ENCODE measurements around the gene VMO1. TPM values are rescaled to one million over a fixed set of nuclear protein-coding genes. Genes with fewer than 3 reads are reported as not detected.
"Not testable (repeated sequence)": the region's sequence is repeated elsewhere in the genome, so short reads cannot be mapped to it uniquely, and the experiment has no call there.

VMO1 gene
- 1.0 TPM in 1 of 2 replicates, not detected in the other for total RNA-seq (2012; rRNA removed)

DNA sequence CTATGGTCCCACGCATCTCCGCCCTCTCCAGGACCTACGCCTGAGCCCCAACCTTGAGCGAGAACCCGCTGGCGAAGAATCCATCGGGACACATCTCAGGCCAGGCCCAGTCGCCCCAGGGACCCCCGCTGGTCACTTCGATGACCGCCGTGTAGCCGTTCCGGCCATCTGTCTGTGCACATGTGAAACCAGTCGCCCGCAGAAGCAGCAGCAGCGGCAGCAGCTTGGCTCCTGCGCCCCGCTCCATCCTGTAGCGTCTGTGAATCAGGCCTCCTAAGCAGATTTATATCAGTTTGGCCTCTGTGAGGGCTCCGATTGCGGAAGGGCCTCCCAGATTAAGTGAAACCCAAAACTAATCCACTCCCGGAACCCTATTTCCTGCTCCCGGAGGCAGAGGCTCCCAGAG lies at the start of gene VMO1:
Gene VMO1 (minus strand): TSS at position 259 of the 406 bp plus-strand sequence. CDS start 12 bp downstream, at position 247.
- no peaks in the 10 kb centered on the region for H3K9me3 ChIP-seq (replicated peaks; ENCODE audit: low read length)
- H3K36me3 ChIP-seq (ENCODE audit: insufficient read depth, low read length), result no peaks in the 10 kb centered on the region
- peaks cover 29% of the 10 kb centered on the region for H3K27me3 ChIP-seq (ENCODE audit: control insufficient read depth, insufficient read depth, low read length)
- peaks cover 27% of the 10 kb centered on the region for H3K4me1 ChIP-seq (ENCODE audit: control insufficient read depth, insufficient read depth, low read length)
- H3K4me2 ChIP-seq (ENCODE audit: low read length), result peak within 1 kb of the TSS; percentile 67
- H3K4me3 ChIP-seq (ENCODE audit: low read length), result peak within 1 kb of the TSS; percentile 36
- H3K9ac ChIP-seq (ENCODE audit: low read depth, low read length), result no peak within 1 kb of the TSS

DNA sequence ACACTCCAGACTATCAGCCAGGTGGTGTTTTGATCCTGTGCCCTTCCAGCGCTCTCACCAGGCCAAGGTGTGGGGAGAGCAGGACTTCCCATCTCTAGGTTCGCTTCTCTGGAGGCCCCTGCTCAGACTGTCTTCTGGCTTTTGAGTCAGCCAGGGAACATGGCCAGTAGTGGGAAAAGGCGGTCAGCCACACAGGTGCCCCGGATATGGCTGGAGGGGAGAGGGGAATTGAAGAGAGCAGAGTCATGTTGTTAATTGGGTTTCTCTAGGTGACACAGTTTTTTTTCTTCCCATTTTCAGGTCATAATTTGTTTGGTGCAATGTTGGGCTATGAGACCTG lies 48.5 kb upstream of the VMO1 start:
- peaks cover 13% of the 10 kb centered on the region for H3K4me1 ChIP-seq (ENCODE audit: control insufficient read depth, insufficient read depth, low read length)
- H3K4me3 ChIP-seq (ENCODE audit: low read length), result peak overlapping the region; percentile 90
- no peaks in the 10 kb centered on the region for H3K9me3 ChIP-seq (replicated peaks; ENCODE audit: low read length)
- peak overlapping the region; percentile 88 for H3K9ac ChIP-seq (ENCODE audit: low read depth, low read length)
- peaks cover 11% of the 10 kb centered on the region for H3K36me3 ChIP-seq (ENCODE audit: insufficient read depth, low read length)
- peak overlapping the region; percentile 97 for H3K4me2 ChIP-seq (ENCODE audit: low read length)
- no peaks in the 10 kb centered on the region for H3K27me3 ChIP-seq (ENCODE audit: control insufficient read depth, insufficient read depth, low read length)

DNA sequence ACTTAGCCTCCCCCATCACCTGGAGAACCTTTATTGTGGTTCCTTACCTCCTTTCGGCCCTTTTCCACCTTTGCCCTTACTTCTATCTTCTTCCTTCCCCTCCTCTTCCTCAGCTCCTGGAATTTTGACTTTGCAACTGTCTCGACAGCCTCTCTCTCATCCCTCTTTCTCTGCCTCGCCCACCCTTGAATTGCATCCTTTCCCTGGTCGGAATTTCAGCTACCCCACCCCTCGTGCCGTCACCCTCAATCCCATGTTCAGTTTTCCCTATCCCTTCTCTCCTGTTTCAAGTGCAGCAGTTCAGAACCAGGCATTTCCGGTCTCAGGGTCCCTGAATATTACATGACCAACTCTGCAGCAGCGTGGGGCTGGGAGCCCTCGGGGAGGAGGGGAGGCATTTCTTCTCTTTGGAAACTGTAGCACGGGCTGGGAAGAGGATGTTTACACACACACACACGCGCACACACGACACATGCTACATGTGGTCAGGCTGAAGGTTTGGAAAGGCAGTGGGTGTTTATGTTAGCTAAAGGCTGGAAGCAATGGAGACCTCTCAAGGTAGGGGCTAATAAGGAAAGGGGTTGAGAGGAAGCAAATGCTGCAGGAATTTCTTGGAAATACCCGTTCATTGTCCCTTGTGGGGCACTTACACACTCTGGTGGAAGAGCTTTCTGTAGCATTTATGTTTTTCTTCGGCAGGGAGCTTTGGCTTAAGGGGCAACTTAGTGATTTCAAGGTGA lies 47.9 kb upstream of the VMO1 start:
- Histone ChIP-seq H3K4me2 (ENCODE audit: low read length) (peak overlapping the region; percentile 97), H3K4me3 (ENCODE audit: low read length) (peak overlapping the region; percentile 90), H3K9me3 (replicated peaks; ENCODE audit: low read length) (no peaks in the 10 kb centered on the region), H3K9ac (ENCODE audit: low read depth, low read length) (peak overlapping the region; percentile 88), H3K4me1 (ENCODE audit: control insufficient read depth, insufficient read depth, low read length) (peaks cover 13% of the 10 kb centered on the region), H3K27me3 (ENCODE audit: control insufficient read depth, insufficient read depth, low read length) (no peaks in the 10 kb centered on the region), H3K36me3 (ENCODE audit: insufficient read depth, low read length) (peaks cover 11% of the 10 kb centered on the region)

- Histone ChIP-seq H3K4me2 (ENCODE audit: low read length) (peak within 1 kb of the TSS; percentile 97), H3K9me3 (replicated peaks; ENCODE audit: low read length) (no peaks in the 10 kb centered on the region), H3K36me3 (ENCODE audit: insufficient read depth, low read length) (peaks cover 7% of the 10 kb centered on the region)
Measured at GRCh38 chr17:4833178-4833940, 47.2 kb upstream of the VMO1 start, which contains the start of gene MINK1. MINK1 (plus strand) TSS chr17:4833340; CDS start chr17:4833584, 244 bp downstream.

GRCh38 chr17:4832829-4833177 lies 46.6 kb upstream of the VMO1 start:
- Histone ChIP-seq H3K4me1 (ENCODE audit: control insufficient read depth, insufficient read depth, low read length) (peaks cover 13% of the 10 kb centered on the region), H3K4me3 (ENCODE audit: low read length) (peak overlapping the region; percentile 90), H3K4me2 (ENCODE audit: low read length) (peak overlapping the region; percentile 97), H3K9ac (ENCODE audit: low read depth, low read length) (peak overlapping the region; percentile 88)
- H3K36me3 ChIP-seq (ENCODE audit: insufficient read depth, low read length); H3K9me3 ChIP-seq (replicated peaks; ENCODE audit: low read length); H3K27me3 ChIP-seq (ENCODE audit: control insufficient read depth, insufficient read depth, low read length): not testable (repeated sequence)

More at GRCh38 chr17:4833178-4833940, 47.2 kb upstream of the VMO1 start, which contains the start of gene MINK1:
- peaks cover 13% of the 10 kb centered on the region for H3K4me1 ChIP-seq (ENCODE audit: control insufficient read depth, insufficient read depth, low read length)
- H3K4me3 ChIP-seq (ENCODE audit: low read length), result peak within 1 kb of the TSS; percentile 90
- H3K9ac ChIP-seq (ENCODE audit: low read depth, low read length), result peak within 1 kb of the TSS; percentile 88
- no peaks in the 10 kb centered on the region for H3K27me3 ChIP-seq (ENCODE audit: control insufficient read depth, insufficient read depth, low read length)

DNA sequence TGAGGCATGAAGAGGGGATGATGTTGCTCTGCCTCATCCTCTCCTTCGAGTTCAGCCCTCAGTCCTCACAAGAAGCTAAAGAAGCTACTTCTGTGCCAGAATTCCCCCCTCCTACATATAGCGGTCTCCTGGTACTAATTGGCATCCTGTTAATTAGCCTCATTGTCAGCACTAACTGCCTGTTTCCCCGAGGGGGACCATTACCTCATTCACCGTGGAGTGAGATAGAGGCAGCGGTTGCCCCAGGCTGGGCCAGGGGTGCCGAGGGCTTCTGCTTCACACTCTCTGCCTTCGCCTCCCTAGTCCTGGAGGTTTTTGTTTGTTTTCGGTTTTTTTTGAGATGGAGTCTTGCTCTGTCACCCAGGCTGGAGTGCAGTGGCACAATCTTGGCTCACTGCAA lies 41.2 kb upstream of the VMO1 start:
- Histone ChIP-seq H3K4me3 (ENCODE audit: low read length) (no peak overlapping the region), H3K9me3 (replicated peaks; ENCODE audit: low read length) (no peaks in the 10 kb centered on the region), H3K36me3 (ENCODE audit: insufficient read depth, low read length) (peaks cover 9% of the 10 kb centered on the region), H3K4me1 (ENCODE audit: control insufficient read depth, insufficient read depth, low read length) (no peaks in the 10 kb centered on the region), H3K9ac (ENCODE audit: low read depth, low read length) (no peak overlapping the region), H3K4me2 (ENCODE audit: low read length) (no peak overlapping the region), H3K27me3 (ENCODE audit: control insufficient read depth, insufficient read depth, low read length) (no peaks in the 10 kb centered on the region)

DNA sequence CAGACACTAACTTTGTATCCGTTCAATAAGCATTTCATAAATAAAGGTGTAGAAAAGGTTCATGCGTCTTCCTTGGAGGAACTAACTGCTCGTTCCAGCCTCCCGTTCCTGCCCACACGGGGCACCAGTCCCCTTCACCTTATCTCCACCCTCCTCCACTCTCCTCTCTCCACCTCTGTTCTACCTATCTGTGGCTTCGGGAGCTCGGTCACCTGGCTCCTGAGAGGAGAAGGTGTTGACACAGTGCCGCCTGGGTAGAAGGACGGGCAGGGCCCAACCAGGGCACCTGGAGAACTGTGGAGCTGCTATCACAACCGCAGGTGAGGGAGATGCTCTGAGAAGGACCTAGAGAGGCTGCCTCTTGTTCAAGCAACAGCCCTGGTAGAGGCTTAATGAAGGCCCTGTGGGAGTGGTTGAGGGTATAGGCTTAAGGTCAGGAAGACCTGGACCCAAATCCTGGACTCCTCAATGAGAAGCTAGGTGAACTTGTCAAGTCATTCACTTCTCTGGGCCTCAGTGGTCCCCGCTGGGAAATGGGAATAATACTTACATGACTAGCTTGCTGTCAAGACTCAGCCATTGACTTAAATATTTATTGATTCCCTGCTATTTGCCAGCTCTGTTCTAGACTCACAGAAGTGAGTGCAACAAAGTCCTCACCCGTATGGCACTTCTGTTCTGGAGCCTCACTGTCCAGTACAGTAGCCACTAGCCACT lies 37.4 kb upstream of the VMO1 start:
- H3K9ac ChIP-seq (ENCODE audit: low read depth, low read length), result no peak overlapping the region
- H3K4me2 ChIP-seq (ENCODE audit: low read length), result no peak overlapping the region
- H3K4me3 ChIP-seq (ENCODE audit: low read length), result no peak overlapping the region
- no peaks in the 10 kb centered on the region for H3K9me3 ChIP-seq (replicated peaks; ENCODE audit: low read length)
- no peaks in the 10 kb centered on the region for H3K4me1 ChIP-seq (ENCODE audit: control insufficient read depth, insufficient read depth, low read length)
- peaks cover 14% of the 10 kb centered on the region for H3K36me3 ChIP-seq (ENCODE audit: insufficient read depth, low read length)
- H3K27me3 ChIP-seq (ENCODE audit: control insufficient read depth, insufficient read depth, low read length), result no peaks in the 10 kb centered on the region

GRCh38 chr17:4822835-4823234 lies 36.7 kb upstream of the VMO1 start:
- Histone ChIP-seq H3K4me1 (ENCODE audit: control insufficient read depth, insufficient read depth, low read length) (no peaks in the 10 kb centered on the region), H3K4me3 (ENCODE audit: low read length) (no peak overlapping the region), H3K27me3 (ENCODE audit: control insufficient read depth, insufficient read depth, low read length) (no peaks in the 10 kb centered on the region), H3K9me3 (replicated peaks; ENCODE audit: low read length) (no peaks in the 10 kb centered on the region), H3K9ac (ENCODE audit: low read depth, low read length) (no peak overlapping the region), H3K36me3 (ENCODE audit: insufficient read depth, low read length) (peaks cover 14% of the 10 kb centered on the region), H3K4me2 (ENCODE audit: low read length) (no peak overlapping the region)

GRCh38 chr17:4818276-4818675 lies 32.1 kb upstream of the VMO1 start:
- H3K4me2 ChIP-seq (ENCODE audit: low read length), result no peak overlapping the region
- H3K9me3 ChIP-seq (replicated peaks; ENCODE audit: low read length), result no peaks in the 10 kb centered on the region
- H3K27me3 ChIP-seq (ENCODE audit: control insufficient read depth, insufficient read depth, low read length), result no peaks in the 10 kb centered on the region
- peaks cover 29% of the 10 kb centered on the region for H3K36me3 ChIP-seq (ENCODE audit: insufficient read depth, low read length)
- H3K4me1 ChIP-seq (ENCODE audit: control insufficient read depth, insufficient read depth, low read length), result no peaks in the 10 kb centered on the region
- H3K4me3 ChIP-seq (ENCODE audit: low read length), result no peak overlapping the region
- no peak overlapping the region for H3K9ac ChIP-seq (ENCODE audit: low read depth, low read length)

DNA sequence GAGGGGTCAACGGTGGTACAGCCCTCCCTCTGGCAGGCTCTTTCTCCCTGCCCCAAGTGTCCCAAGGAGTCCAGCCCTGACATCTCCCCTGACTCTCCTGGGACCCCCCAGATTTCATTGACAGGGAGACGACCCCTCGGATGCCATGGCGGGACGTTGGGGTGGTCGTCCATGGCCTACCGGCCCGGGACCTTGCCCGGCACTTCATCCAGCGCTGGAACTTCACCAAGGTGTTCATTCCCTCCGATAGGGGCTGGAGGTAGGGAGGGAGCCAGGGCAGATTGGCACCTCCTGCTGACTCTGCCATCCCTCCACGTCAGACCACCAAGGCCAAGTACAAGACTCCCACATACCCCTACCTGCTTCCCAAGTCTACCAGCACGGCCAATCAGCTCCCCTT lies 30.7 kb upstream of the VMO1 start:
- Histone ChIP-seq H3K9ac (ENCODE audit: low read depth, low read length) (no peak overlapping the region), H3K36me3 (ENCODE audit: insufficient read depth, low read length) (peaks cover 23% of the 10 kb centered on the region), H3K27me3 (ENCODE audit: control insufficient read depth, insufficient read depth, low read length) (no peaks in the 10 kb centered on the region), H3K4me3 (ENCODE audit: low read length) (no peak overlapping the region), H3K4me1 (ENCODE audit: control insufficient read depth, insufficient read depth, low read length) (no peaks in the 10 kb centered on the region), H3K9me3 (replicated peaks; ENCODE audit: low read length) (no peaks in the 10 kb centered on the region), H3K4me2 (ENCODE audit: low read length) (no peak overlapping the region)

- H3K36me3 ChIP-seq (ENCODE audit: insufficient read depth, low read length), result peaks cover 18% of the 10 kb centered on the region
- H3K4me2 ChIP-seq (ENCODE audit: low read length), result no peak overlapping the region
- H3K4me1 ChIP-seq (ENCODE audit: control insufficient read depth, insufficient read depth, low read length), result no peaks in the 10 kb centered on the region
- no peaks in the 10 kb centered on the region for H3K27me3 ChIP-seq (ENCODE audit: control insufficient read depth, insufficient read depth, low read length)
- H3K4me3 ChIP-seq (ENCODE audit: low read length), result no peak overlapping the region
- H3K9me3 ChIP-seq (replicated peaks; ENCODE audit: low read length), result no peaks in the 10 kb centered on the region
- no peak overlapping the region for H3K9ac ChIP-seq (ENCODE audit: low read depth, low read length)
Measured at GRCh38 chr17:4815043-4815675, 29.0 kb upstream of the VMO1 start.
